NCI-H1417 (cell line): Measurements from ENCODE around the gene PRIMA1.

Experiments used
- DNase-seq, 3 experiments: peaks; one replicate each; lab custom pipeline; 2025; lab: John Stamatoyannopoulos, UW

Gene PRIMA1

DNA sequence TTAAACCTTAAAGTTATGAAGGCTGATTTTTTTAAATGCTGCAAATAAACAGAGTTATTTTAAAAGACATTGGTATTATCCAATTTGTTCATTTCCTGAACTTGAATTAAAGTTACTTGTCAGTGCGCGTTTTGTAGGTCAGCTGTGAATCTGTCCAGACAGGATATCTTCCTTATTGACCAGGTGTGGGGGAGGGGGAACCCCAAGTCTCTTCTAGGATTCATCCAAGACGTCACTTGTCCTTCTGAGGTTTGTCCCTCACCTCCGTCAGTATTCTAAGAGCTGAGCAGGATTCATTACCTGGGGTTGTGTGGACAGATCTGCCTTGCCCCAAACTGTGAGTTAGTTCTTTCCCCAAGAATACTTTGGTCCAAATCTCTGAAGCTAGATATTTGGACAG, 8.8 kb upstream of the PRIMA1 start:
- DNase-seq, result no peak

DNA sequence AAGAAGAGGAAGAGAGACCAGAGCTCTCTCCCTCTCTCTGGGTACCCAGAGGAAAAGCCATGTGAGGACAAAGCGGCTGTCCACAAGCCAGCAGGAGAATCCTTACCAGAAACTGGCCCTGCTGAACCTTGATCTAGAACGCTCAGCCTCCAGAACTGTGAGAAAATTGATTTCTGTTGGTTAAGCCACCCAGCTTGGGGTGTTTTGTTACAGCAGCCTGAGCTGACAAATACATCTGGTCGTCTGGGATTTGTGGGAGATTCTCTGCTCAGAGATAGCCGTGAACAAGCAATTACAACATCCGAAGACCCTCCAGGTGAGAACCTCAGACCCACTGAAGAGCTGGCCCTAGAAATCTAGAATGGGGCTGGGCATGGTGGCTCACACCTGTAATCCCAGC, 6.5 kb upstream of the PRIMA1 start:
- no peak for DNase-seq

DNA sequence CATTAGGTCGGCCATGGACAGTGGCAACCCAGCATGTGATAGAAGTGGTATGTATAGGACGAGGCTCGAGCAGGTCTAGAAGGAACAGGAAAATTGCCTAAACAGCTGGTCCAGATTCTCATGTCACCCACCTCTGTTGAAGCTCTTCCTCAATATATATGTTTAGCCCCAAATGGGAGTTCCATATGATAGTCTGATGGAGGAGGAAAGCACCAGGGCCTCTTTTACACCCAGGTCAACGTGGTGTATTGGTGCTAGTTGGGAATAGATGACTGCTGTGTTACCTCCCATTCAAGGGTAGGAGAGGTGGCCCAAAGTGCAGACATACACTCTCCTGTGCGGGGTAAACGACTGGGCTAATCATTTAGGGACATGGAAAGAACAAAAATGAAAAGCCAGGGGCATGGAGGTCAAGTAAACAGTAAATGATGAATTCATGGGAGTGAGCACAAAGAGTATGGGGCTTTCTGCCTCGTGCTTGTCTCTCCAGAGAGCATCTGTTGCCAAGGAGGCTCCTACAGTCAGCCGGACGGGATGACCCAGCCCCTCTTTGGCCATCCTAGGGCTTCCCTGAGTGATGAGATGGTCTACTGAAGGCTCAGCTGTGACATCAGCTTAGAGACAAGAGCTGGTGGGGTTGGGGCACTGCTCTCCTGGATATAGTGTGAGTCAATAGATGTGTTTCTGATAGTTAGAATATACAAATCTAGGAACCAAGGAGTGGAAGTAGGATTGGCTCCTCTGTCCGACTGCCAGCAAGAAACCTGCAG, 5.5 kb upstream of the PRIMA1 start:
- no peak for DNase-seq

DNA sequence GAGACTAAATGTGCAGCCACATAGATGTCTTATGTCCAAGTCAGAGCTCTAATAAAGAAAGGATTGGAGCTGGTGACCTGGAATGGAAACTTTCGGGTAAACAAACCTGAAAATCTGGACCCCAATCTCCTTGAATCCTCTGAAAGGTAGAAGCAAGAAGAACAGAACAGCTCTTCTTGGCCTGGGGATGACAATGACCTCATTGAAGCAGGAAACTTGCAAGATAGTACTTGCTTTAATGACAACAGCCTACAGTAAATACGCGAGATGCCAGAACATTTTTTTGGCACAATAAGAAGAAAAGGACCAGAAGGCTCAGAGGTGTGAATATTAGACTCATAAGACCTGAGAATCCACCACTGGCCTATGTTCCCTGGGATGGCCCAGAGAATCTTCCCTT, 4.1 kb upstream of the PRIMA1 start:
- no peak for DNase-seq

DNA sequence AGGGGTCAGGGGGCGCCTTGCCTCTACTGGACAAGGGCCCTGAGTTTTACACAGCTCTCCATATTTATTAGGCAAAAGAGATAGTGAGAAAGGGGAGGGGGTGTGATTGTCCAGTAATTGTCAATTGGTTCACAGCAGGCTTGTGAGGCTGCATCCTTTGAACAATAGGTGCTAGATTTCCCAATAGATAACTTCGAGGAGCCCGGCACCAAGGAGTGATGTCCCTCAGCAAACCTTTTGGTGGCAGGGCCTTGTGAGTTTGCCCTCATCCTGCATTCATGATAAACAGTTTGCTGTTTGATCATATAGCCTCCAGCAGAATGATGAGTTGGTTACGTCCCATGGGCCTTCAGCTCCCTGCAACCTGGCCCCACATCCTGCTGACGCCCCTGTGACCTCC, 2.7 kb upstream of the PRIMA1 start:
- no peak for DNase-seq

DNA sequence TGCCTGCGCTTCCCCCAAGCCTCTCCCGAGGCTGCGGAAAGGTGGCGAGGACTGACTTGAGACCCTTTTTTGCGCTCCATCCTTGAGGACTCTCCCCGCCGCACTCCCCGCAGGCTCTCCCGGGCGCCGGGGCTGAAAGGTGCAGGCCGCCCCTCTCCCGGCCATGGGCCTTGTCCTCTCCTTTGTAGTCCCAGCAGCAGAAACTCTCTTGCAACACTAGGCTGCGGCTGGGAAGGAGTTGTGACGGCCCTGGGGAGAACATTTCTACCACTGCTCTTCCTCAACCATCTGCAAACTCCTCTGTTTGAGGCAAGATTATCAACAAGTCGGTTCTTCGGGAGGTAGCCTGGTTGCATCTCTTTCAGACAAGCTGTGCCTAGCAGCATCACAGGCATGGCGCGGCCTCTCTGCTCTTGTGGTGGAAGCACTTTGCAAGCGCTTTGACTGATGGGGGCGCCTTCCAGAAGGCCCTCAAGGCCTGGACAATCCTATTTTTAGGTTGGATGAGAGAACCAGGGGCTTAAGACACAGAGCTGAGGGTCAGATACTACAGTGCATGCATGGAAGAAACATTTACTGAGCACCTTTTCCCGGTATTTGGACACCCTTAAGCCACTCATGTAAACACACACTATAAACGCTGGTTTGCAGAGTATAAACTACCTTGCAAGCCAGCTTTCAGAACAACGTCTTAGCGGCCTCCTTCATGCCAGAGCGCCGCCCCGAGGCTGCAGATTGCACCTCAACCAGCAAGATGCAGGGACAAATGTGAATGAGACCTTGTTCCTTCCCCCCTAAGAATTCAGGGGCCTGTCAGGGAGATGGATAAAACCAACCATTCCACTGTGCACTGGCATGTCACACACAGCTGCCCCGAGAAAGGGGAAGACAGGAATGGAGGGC, 1.2 kb upstream of the PRIMA1 start:
- DNase-seq, result peak in 1 of 3 experiments; percentile 87

DNA sequence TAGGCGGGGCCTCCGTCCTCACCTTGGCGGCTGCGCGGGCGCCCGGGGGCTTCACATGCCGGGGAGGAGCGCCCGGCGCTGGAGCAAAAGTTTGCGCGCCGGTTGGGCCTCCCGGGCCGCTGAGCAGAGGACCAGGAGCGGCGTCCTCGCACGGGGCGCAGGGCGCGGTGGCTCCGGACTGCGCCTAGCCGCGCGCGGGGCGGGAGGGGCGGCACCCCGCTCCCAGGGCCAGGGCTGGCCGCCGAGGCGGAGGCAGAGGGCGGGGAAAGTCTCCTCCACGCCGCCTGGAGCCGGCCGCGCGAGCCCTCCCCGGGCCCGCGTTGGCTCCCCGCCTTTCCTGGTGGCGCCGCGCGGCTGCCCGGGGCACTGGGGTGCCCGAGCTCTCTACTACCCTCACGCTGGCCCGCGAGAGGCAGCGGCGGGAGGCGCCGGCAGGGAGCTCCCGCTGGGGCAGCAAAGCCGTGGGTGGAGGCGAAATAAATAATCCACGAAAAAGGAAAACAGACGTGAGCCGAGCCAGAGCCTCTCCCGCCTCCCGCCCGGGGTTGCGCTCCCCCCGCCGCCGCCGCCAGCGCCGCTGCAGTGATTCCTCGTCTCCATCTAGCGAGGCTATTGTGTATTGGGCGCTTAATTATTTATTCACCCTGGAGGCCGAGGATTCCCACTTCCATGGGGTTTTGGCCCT, 400 bp upstream of the PRIMA1 start:
- peak; percentile 17 to 95 (median 92) for DNase-seq

DNA sequence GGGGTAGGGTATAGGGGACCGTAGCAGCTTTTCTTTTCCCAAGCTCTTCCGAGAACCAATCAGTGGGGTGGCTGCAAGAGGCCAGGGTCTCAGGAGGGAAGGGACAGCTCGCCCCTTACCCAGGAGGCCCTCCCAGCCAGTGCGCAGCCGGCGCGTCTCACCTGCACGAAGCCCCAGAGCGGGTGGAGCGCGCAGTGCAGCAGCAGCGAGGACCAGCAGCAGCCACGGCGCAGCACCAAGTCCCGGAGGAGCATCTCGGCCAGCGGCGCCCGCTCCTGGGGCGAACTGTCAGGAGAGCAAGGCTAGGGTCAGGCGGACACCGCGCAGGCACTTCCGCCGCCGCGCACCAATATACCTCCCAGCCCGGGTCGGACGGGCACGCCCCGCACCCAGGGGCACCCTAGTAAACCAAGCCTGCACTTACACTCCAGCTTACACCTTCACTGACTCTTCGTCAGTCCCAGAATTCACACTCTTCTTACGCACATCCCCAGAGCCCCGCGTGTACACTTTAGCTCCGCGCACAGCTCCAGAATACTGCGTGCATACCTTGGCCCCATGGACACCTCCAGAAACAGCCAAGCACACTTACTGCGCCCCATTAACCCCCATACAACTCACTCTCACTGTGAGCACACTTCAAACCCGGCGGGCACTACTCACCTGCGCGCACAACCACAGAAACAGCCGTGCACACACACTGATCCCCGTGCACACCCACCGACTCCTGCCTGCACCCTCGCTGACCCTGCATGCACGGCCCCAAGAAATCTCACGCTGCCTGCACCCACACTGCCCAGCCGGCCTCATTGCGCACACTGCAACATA, 606 bp downstream of the PRIMA1 start:
- DNase-seq, result no peak

DNA sequence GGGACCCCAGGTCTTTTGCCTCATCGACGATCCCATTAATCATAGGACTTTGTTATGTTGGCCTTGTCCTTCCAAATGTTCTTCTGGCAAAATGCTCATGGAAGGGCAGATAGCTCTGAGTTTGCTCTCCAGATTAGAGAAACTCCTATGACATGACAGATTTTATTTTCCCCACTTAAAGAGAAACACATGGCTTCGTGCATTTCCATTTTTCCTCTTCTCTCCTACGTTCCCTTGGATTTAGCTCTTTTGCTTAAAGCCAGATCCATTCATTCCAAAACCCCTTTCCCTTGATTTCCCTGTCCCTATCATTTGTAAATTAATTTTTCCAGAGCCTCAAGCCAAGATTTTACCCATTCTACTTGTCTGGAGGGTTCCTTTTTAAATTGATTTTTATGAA, 2.9 kb downstream of the PRIMA1 start:
- DNase-seq, result no peak

DNA sequence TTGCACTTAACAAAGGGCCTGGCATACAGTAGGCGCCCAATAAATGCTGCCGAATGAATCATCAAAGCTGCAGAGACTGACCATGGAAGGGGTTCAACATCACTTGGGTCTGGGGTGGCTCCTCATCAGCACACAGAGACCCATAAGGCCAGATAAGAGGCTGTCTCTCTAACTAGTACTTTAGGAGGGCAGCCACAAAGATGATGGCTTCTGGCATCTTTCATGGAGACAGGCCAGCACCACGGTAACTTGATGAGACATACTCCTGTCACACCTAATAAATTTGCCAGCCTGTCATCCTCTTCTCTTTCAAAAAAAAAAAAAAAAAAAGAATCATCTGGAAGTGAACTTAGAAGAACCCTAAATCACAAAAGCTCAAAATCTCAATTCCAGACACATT, 3.4 kb downstream of the PRIMA1 start:
- no peak for DNase-seq

DNA sequence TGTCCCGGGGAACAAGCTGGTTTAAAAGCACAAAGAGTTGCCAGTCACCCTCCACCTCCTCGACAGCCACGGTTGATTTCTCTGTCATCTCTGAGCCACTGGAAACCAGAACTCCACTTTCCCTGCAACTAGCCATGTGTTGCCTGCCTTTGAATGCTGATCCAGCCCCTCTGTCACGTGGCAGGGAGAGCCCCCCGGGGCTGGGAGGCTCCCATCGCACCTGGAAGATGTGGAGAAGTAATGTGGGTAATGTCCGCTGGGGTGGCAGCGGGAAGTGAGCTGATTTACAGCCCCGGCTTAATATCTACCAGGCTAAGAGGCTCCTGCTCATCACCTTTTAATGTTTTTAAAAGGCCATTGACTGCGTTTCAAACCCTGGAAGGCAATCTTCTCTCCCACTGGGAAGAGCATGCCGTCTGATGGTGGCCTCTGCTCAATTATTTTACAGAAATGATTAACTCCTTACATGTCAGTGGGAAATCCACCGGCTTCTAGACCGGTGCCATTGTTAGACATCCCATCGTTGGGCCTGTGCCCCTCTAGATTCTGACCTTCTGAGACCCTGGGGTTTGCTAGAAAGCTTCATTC, 7.4 kb downstream of the PRIMA1 start:
- peak in 1 of 3 experiments; percentile 23 for DNase-seq

DNA sequence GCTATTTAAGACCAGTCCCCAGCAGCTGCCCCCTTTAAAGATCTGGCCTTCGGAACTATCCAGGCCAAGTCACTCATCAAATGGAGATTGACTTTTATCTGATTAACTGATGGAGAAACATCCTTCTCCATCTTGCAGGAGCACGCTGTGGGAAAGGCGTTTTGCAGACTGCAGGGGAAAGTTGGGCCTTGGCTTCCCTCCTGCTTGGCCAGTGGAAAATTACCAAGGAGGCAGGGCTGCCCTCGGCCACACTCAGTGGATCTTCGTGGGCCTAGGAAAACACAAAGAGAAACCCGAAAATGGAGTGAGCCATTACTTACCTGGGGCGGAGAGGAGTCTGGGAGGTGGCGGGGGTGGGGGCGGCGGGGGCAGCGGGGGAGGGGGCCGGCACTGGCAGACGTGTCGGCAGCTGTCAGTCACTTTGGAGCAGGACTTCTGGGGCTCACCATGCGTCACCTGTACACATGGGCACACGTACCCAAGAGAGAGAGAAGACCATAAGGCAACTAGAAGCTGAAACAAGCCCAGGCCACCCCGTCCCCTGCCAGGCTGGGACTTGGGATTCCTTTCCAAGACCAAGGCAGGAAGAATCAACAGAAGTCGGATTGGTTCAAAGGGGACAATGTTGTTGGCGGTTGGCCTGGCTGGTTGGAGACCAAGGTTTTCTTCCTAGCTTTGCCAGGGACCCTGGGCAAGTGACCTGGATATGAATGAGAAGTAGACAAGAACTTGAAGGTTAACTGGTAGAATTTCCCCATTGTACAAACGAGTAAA, 9.2 kb downstream of the PRIMA1 start:
- no peak for DNase-seq

DNA sequence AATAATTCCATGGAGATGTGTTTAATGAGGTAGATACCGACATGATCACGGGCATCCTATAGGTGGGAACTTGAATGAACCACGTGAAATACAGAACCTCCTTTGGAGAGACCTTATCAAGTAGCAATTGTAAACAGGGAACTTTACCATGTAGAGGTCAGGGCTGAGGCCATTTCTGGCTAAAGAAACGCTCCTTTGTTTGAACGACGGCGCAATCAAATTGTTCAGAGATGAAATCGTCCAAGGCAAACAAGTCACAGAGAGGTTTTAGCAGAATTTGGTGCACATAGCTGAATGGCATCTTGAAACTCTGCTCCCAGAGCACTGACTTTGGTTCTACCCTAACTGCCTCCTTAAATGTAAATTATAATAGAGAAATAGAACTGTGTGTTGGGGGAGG, 9.8 kb downstream of the PRIMA1 start:
- DNase-seq, result no peak

DNA sequence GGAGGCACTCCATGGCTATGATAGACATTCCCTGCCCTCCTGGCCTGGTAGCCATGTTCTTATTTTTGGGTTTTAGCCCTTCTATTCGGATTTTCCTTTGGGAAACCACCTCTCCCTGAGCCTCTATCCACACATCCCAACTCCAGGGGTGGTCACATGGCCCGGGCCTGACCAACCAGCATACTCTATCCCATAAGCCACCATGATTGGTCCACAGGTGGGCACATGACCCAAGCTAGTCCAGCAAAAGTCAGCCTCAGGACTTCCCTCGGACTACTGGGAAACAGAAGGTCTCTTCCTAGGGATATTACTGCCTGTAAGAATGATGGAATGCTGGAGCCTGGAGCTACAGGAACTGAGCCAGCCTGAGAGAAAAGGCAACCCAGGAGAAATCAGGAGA, 12.5 kb downstream of the PRIMA1 start:
- no peak for DNase-seq

DNA sequence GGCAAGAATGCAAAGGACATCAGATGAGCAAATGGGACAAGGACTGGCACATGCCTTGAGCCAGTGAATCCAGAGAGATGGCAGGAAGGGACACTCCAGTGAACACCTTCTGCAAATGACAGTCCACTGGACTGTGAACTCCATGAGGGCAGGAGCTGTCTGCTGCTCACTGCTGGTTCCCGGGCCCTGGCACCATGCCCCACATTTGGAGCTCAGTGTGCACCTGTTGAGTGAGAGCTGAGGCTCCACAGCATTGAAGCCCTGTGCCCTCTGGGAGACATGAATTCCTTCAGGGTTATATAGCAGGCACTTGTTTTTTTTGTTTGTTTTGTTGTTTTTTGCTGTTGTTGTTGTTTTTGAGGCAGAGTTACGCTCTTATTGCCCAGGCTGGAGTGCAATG, 13.1 kb downstream of the PRIMA1 start:
- DNase-seq, result no peak

DNA sequence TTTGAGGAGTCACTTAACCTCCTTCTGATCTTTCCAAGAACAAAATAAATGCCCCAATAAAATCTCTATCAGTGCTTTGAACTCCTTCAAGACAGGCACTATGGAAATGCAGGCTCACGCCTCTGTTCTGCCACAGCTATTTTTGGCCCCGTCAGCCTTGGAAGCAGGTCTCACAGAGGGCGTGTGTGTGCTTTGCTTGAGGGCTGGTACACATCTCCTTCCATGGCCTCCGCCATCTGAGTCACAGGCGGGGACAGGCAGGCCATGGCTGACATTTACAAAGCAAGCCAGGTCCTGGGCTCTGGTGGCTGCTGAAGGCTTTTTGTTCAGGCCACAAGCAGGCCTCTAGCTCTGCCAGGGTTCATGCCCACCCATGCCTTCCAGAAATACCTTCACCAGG, 16.0 kb downstream of the PRIMA1 start:
- no peak for DNase-seq

DNA sequence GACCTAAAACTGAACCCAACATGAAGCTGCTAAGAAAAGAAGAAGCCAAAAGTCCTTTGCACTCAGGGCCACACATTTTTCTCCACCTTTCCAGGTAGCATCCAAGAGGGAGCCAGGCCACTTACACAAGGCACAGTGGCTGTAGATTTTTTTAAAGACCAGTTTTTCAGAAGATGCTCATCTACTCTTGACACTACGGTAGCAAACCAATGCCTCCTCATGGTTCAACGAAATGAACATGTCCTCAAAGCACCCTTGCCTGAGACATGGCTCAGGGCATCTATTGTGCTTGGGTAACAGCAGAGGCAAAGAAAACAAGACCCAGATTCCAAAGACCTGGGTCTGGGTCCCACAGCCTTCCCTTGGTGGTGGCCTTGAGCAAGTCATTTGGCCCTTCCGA, 22.3 kb downstream of the PRIMA1 start:
- DNase-seq, result no peak

DNA sequence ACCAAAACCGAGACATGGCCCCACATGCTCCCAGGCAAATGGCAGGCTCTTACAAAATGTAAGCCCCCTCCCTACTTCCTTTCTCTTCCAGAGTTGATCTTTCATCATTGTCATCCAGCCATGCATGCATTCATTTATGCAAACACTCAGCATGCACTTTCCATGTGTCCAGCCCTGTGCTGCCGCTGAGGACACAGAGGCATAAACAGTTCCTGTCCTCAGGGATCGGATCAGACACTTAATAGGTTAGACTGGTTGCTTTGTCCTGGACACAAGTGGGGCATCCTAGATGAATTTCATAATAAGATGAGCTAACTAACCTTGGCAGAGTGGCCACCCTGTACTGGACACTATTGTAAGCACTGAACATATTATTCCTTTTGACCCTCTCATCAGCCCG, 23.1 kb downstream of the PRIMA1 start:
- DNase-seq, result peak; percentile 24 to 74 (median 37)

DNA sequence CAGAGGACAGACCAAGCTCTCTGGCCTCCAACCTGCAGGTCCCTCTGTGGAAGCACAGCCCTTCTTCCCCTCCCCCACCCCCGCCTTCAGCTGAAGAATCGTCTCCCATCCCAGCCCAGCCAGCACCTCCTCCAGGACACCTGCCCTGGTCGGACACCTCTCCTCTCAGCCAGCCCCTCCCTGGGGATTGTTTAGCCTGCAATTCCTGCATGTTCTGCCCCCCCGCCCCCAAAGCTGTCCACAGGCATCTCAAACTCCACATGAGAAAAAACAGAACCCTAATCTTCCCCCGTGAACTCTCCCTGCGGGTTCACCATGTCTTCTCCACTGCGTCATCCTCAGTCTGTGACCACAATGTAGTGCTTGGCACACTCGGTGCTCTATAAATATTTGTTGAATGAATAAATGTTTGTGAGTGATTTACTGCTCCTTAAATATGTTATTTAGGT, 24.1 kb downstream of the PRIMA1 start:
- DNase-seq, result no peak

DNA sequence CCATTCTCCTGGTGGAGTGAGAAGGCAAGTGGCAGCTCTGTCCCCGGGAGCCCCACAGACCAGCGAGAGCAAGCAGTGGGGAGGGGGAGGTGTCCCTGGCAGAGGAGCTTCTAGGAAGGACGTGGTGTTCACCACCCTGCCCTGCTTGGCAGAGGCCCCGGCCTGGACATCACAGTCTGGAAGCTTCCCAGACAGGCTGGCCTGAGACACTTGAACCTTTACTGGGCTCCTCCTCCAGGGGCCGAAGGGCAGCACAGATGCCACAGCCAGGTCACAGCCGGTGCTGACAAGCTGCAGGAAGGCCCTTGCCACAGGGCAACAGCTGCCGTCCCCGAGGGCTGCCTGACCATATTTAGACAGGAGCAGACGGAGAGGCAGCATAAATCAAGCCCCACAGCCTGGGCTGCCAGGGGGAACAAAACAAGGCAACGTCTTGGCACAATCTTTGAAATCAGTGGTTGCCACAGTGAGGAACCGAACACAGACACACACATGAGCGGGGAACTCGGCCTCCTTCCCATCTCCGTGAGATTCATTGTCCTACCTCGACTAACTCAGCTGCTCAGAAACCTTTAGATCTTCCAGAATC, 28.5 kb downstream of the PRIMA1 start:
- DNase-seq, result peak in 2 of 3 experiments; percentile 56 to 74
